AG09319 (cell line): ENCODE measurements around the gene HSP90B1.

ENCODE experiments used
- DNase-seq: peaks from one replicate; pipeline ENCODE4 v3.0.0-alpha.2; 2010; ENCODE audit warnings: low read depth; ENCODE audit errors: extremely low read depth
- CTCF ChIP-seq: IDR thresholded peaks from 2 replicates; pipeline ENCODE4 v1.5.1; 2011; ENCODE audit warnings: low read depth, mild to moderate bottlenecking, inconsistent platforms, low read length, moderate library complexity

Gene HSP90B1

DNA sequence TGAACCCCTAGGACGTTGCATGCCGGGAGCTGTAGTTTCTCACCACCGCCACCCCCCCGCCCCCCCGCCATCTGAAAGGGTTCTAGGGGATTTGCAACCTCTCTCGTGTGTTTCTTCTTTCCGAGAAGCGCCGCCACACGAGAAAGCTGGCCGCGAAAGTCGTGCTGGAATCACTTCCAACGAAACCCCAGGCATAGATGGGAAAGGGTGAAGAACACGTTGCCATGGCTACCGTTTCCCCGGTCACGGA is 501 bp upstream of the HSP90B1 start:
- no peak for DNase-seq
- no peak for TF ChIP-seq CTCF

DNA sequence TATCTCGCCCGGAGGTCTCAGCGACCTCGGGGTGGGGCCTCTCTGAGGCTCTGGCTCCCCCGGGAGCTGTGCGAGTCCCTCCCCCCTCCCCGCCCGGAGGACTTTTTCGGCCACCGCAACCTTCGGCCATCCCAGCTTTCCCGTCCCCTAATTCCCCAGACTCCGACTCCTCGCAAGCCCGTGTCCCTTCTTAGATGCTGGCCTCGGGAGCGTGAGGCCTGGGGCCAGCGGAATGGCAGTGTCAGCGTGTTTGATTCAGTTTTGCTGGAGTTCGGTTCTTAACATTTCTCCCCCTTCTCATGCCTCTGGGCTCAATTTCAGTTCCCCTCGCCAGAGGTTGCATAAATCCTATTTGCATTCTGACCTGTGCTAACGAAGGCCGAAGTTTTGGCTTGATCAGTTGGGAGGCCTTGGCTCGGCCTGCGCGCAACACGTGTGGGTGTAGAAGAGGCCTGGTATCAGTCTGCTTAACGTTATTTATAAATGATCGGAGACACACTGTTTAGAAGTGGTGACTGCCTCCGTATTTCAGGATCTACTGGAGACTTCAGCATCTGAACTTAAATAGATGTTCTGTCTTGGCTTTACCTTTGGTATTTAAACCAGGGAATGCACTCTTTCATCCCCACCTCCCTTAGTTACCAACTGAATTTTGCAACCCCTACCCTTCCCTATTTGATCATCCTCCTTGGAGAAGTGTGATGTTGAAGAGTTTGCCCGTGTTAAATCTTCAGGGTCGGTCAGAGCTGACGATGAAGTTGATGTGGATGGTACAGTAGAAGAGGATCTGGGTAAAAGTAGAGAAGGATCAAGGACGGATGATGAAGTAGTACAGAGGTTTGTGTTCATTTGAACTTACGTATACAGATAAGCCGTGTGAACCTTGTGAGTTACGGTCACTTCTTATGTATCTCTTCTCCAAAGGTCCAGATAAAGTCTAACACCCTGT is 851 bp downstream of the HSP90B1 start:
- TF ChIP-seq CTCF: no peak
- no peak for DNase-seq

DNA sequence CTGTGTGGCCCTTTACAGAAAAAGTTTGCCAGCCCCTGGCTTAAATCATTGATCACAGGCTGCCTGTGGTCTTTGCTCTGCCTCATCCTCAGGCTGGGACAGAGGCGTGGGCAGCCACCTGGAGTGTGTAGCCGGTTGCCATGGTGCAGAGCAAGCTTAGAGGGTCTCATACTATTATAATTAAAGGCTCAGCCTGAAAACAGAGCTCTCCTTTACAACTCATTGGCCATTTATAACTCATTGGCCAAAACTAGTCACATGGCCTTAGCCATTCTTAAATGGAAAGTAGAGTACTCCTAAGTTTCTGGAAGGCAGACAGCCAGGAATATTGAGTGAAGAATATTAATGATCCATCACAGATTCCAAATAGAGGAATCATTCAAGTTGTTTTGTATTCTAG is 3.0 kb downstream of the HSP90B1 start:
- no peak for TF ChIP-seq CTCF
- no peak for DNase-seq

DNA sequence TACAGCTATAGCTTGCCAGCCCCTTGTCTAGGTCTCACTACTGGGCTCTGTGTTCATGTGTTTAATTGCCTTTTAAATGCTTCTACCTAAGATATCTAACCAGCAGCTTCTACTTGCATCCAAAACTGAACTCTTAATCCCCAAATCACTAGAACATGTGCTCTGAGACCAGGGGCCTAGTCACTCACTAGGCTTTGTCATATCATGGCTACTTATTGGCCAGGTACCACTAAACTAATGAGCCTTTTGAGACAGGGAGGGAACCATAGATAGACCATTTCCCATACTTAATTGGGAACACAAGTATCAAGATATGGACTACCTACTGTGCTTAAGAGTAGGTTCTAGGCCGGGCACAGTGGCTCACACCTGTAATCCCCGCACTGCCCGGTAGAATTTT is 6.5 kb downstream of the HSP90B1 start:
- TF ChIP-seq CTCF: no peak
- no peak for DNase-seq

DNA sequence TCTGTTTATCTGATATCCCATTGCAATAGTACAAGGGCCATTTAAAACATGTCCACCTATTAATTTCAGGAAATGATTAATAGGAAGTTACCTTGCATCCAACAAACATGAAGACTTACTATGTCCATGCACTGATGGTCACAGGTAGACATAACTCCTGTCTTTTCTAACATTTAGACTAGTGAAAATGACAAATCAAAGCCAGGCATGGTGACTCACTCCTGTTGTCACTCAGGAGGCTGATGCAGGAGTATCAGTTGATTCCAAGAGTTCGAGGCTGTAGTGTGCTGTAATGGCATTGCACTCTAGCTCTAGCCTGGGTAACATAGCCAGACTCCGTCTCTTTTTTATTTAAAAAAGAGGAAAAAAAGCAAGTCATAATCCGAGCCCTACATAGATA is 14.8 kb downstream of the HSP90B1 start:
- DNase-seq: no peak
- no peak for TF ChIP-seq CTCF

DNA sequence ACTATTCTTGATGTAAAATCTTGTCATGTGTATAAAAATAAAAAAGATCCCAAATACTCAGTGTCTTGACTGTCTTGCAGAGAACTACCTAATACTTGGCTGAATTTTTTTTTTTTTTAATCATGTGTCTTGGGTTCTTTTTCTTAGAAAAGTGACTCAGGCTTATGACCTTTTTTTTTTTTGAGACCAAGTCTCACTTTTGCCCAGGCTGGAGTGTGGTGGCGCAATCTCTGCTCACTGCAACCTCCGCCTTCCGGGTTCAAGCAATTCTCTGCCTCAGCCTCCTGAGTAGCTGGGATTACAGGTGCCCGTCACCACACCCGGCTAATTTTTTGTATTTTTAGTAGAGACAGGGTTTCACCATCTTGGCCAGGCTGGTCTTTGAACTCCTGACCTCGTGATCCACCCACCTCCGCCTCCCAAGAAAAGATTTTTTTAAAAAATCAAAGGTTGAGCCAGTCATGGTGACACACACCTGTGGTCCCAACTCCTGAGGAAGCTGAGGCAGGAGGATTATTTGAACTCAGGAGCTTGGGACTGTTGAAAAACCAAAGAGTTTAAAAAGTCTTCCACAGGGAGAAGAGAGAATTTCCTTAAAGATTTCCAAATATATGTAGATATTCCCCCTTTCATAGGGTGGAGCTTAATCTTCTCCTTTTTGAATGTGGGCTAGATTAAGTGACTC is 17.8 kb downstream of the HSP90B1 start:
- no peak for TF ChIP-seq CTCF
- DNase-seq: no peak

- no peak for DNase-seq
- no peak for TF ChIP-seq CTCF
Observed at GRCh38 chr12:103948746-103949406, 18.7 kb downstream of the HSP90B1 start.
